GM19240 (cell line): ENCODE data around the gene EIF3CL.
"Not testable (repeated sequence)": the region's sequence is repeated elsewhere in the genome, so short reads cannot be mapped to it uniquely, and the experiment has no call there.

Experiments used
- DNase-seq: peaks from one replicate; pipeline ENCODE4 v3.0.0; 2011; ENCODE audit warnings: low spot score; ENCODE audit not compliant: insufficient read length

Gene EIF3CL

GRCh38 chr16:28362600-28362999, 41.0 kb downstream of the EIF3CL start:
- not testable (repeated sequence) for DNase-seq

GRCh38 chr16:28338230-28338629, 65.4 kb downstream of the EIF3CL start:
- not testable (repeated sequence) for DNase-seq

- DNase-seq: not testable (repeated sequence)
These were observed 66.5 kb downstream of the EIF3CL start for GRCh38 chr16:28336940-28337710.

- DNase-seq: not testable (repeated sequence)
These were observed 68.0 kb downstream of the EIF3CL start for GRCh38 chr16:28335678-28336077.

GRCh38 chr16:28332632-28333031, 71.0 kb downstream of the EIF3CL start:
- DNase-seq: not testable (repeated sequence)

GRCh38 chr16:28330981-28331380, 72.7 kb downstream of the EIF3CL start:
- not testable (repeated sequence) for DNase-seq

- DNase-seq: not testable (repeated sequence)
These were observed 73.4 kb downstream of the EIF3CL start for GRCh38 chr16:28330232-28330631.
